Neural cell (in vitro differentiated cells): Measurements from ENCODE around the gene SPPL3. TPM values are rescaled to one million over a fixed set of nuclear protein-coding genes. Genes with fewer than 3 reads are reported as not detected.

Experiments used
- H2AFZ ChIP-seq: fragments of 200-600, 300-800 bp; sonication (generic), shearing (Covaris generic); 2 replicates; pipeline ENCODE4 v1.6.0; 2014; ENCODE audit warnings: low read depth, mild to moderate bottlenecking, antibody characterized with exemption, low read length, moderate library complexity
- H3F3A ChIP-seq: fragments of 200-600 bp; shearing (Covaris generic); 2 replicates; pipeline ENCODE4 v1.6.1; 2016; ENCODE audit warnings: mild to moderate bottlenecking, moderate library complexity, mixed read lengths, antibody characterized with exemption, low read length; ENCODE audit not compliant: insufficient read depth, poor library complexity, severe bottlenecking
- H3K27ac ChIP-seq: fragments of 200-600, 300-800 bp; sonication (generic), shearing (Covaris generic); 2 replicates; pipeline ENCODE4 v1.5.1; 2014; ENCODE audit warnings: mild to moderate bottlenecking, low read length, moderate library complexity
- H3K27me3 ChIP-seq: fragments of 300-800, 200-600 bp; sonication (generic), shearing (Covaris generic); 2 replicates; pipeline ENCODE4 v1.6.0; 2014; ENCODE audit warnings: mild to moderate bottlenecking, low read depth, low read length, moderate library complexity; ENCODE audit not compliant: insufficient read depth
- H3K36me3 ChIP-seq: fragments of 300-800, 200-600 bp; sonication (generic), shearing (Covaris generic); 2 replicates; pipeline ENCODE4 v1.5.1; 2014; ENCODE audit warnings: mild to moderate bottlenecking, antibody characterized with exemption, low read length, moderate library complexity; ENCODE audit not compliant: insufficient read depth
- H3K4me2 ChIP-seq: fragments of 300-800, 200-600 bp; sonication (generic), shearing (Covaris generic); 2 replicates; pipeline ENCODE4 v1.6.0; 2014; ENCODE audit warnings: mild to moderate bottlenecking, low read length
- H3K4me3 ChIP-seq: fragments of 300-800, 200-600 bp; sonication (generic), shearing (Covaris generic); 2 replicates; pipeline ENCODE4 v1.5.1; 2014; ENCODE audit warnings: mild to moderate bottlenecking, low read length, moderate library complexity
- H3K79me2 ChIP-seq: fragments of 200-600 bp; shearing (Covaris generic); replicated peaks from 2 replicates; pipeline ENCODE4 v1.6.0; 2014; ENCODE audit warnings: mild to moderate bottlenecking, low read length, moderate library complexity; ENCODE audit not compliant: insufficient read depth
- H3K9ac ChIP-seq: fragments of 300-800, 200-600 bp; sonication (generic), shearing (Covaris generic); 2 replicates; pipeline ENCODE4 v1.6.1; 2016; ENCODE audit warnings: mild to moderate bottlenecking, low read length, mixed read lengths
- H3K9me2 ChIP-seq: fragments of 200-600 bp; shearing (Covaris generic); 2 replicates; pipeline ENCODE4 v1.6.1; 2016; ENCODE audit warnings: mild to moderate bottlenecking, low read length, mixed read lengths; ENCODE audit not compliant: insufficient read depth
- H3K9me3 ChIP-seq: fragments of 200-600, 300-800 bp; sonication (generic), shearing (Covaris generic); 2 replicates; pipeline ENCODE4 v1.6.1; 2016; ENCODE audit warnings: mild to moderate bottlenecking, mixed run types, low read length, moderate library complexity, mixed read lengths
- H4K20me1 ChIP-seq: fragments of 200-600 bp; shearing (Covaris generic); 2 replicates; pipeline ENCODE4 v1.6.1; 2016; ENCODE audit warnings: mild to moderate bottlenecking, mixed run types; ENCODE audit not compliant: insufficient read depth
- CTCF ChIP-seq: fragments of 450-650 bp; IDR thresholded peaks from 2 replicates; pipeline ENCODE4 v1.5.1; 2014; ENCODE audit warnings: antibody characterized with exemption, mild to moderate bottlenecking, moderate library complexity; ENCODE audit not compliant: poor library complexity, severe bottlenecking
- EP300 ChIP-seq: fragments of 450-650 bp; conservative IDR thresholded peaks from 2 replicates; pipeline ENCODE4 v1.6.1; 2014; ENCODE audit warnings: antibody characterized with exemption, mild to moderate bottlenecking, moderate library complexity; ENCODE audit not compliant: poor library complexity, severe bottlenecking
- EZH2 ChIP-seq: fragments of 200-600, 300-800 bp; shearing (Covaris generic), sonication (generic); IDR thresholded peaks from 2 replicates; pipeline ENCODE4 v1.6.1; 2014; ENCODE audit warnings: antibody characterized with exemption, low read length, borderline replicate concordance, mild to moderate bottlenecking; ENCODE audit not compliant: insufficient read depth, poor library complexity, severe bottlenecking
- MXI1 ChIP-seq: fragments of 450-650 bp; conservative IDR thresholded peaks from 2 replicates; pipeline ENCODE4 v1.6.1; 2014; ENCODE audit warnings: antibody characterized with exemption, mild to moderate bottlenecking; ENCODE audit not compliant: poor library complexity, severe bottlenecking
- POLR2AphosphoS5 ChIP-seq: IDR thresholded peaks from 2 replicates; pipeline ENCODE4 v1.6.1; 2012
- RAD21 ChIP-seq: fragments of 450-650 bp; conservative IDR thresholded peaks from 2 replicates; pipeline ENCODE4 v1.6.1; 2014; ENCODE audit warnings: antibody characterized with exemption, mild to moderate bottlenecking, moderate library complexity
- REST ChIP-seq: IDR thresholded peaks from 2 replicates; pipeline ENCODE4 v1.6.1; 2012; ENCODE audit warnings: borderline replicate concordance
- SMC3 ChIP-seq: fragments of 450-650 bp; conservative IDR thresholded peaks from 2 replicates; pipeline ENCODE4 v1.6.1; 2014; ENCODE audit warnings: antibody characterized with exemption, mild to moderate bottlenecking, moderate library complexity; ENCODE audit not compliant: poor library complexity
- TAF1 ChIP-seq: IDR thresholded peaks from 2 replicates; pipeline ENCODE4 v1.6.1; 2012; ENCODE audit warnings: low read depth
- polyA plus RNA-seq: library from polyadenylated mRNA; depleted of rRNA; stranded (reverse); fragments of >200 nt; gene quantifications from 2 replicates; pipeline ENCODE4 v1.2.3, GENCODE V29; 2014

Gene SPPL3
- polyA plus RNA-seq, 1 donor from 2014 or later: 21.3 TPM

DNA sequence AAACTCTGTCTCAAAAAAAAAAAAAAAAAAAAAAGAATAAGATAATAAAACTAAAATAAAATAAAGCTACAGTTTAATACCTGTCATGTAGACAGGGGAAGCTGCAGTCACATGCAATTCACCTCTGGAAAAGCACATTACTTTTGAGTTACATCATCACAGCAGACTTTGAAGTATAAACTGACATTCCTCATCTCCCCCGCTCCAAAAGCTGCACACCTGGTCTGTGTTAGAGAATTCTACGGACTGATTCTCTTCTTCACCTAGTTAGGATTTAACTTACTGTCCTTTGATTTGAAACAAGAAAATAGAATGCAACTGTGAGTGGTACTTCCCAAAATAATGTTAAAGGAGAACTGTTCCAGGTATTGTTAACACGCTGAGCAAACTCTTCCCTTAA is 25.1 kb downstream of the SPPL3 start:
- no peaks in the 10 kb centered on the region for H3K9me3 ChIP-seq
- peaks cover 45% of the 10 kb centered on the region for H3K79me2 ChIP-seq
- H3K4me3 ChIP-seq: no peak overlapping the region
- H3K36me3 ChIP-seq: no peaks in the 10 kb centered on the region
- H4K20me1 ChIP-seq: no peaks in the 10 kb centered on the region
- no peak overlapping the region for H2AFZ ChIP-seq
- no peak overlapping the region for H3K9ac ChIP-seq
- no peaks in the 10 kb centered on the region for H3K27me3 ChIP-seq
- no peak overlapping the region for H3K4me2 ChIP-seq
- H3K9me2 ChIP-seq: no peaks in the 10 kb centered on the region
- H3K27ac ChIP-seq: no peak overlapping the region
- no peaks in the 10 kb centered on the region for H3F3A ChIP-seq
- no peak for TF ChIP-seq POLR2AphosphoS5
- no peak for TF ChIP-seq EZH2
- TF ChIP-seq MXI1: no peak
- no peak for TF ChIP-seq CTCF
- TF ChIP-seq REST: no peak
- TF ChIP-seq RAD21: no peak
- no peak for TF ChIP-seq SMC3
- TF ChIP-seq EP300: no peak
- TF ChIP-seq TAF1: no peak

GRCh38 chr12:120874547-120875245 is 29.5 kb downstream of the SPPL3 start:
- Histone ChIP-seq H3K27me3 (no peaks in the 10 kb centered on the region), H3F3A (no peaks in the 10 kb centered on the region), H3K79me2 (peaks cover 29% of the 10 kb centered on the region), H3K4me2 (no peak overlapping the region), H3K9me2 (no peaks in the 10 kb centered on the region), H3K27ac (no peak overlapping the region), H3K36me3 (no peaks in the 10 kb centered on the region), H3K9me3 (no peaks in the 10 kb centered on the region), H3K9ac (no peak overlapping the region), H4K20me1 (no peaks in the 10 kb centered on the region), H3K4me3 (no peak overlapping the region), H2AFZ (no peak overlapping the region)
- no peak for TF ChIP-seq REST
- TF ChIP-seq EZH2: no peak
- TF ChIP-seq RAD21: no peak
- TF ChIP-seq CTCF: no peak
- TF ChIP-seq EP300: no peak
- no peak for TF ChIP-seq MXI1
- no peak for TF ChIP-seq SMC3
- no peak for TF ChIP-seq POLR2AphosphoS5
- no peak for TF ChIP-seq TAF1
